GM18909 (cell line): Measurements from ENCODE around the gene TRAF3IP3.
"Not testable (repeated sequence)": the region's sequence is repeated elsewhere in the genome, so short reads cannot be mapped to it uniquely, and the experiment has no call there.

Experiments used
- ATAC-seq: cut with Tn5 transposase; IDR thresholded peaks from one replicate; pipeline ENCODE4 v1.9.1; 2021; ENCODE audit warnings: mild to moderate bottlenecking; ENCODE audit not compliant: unreplicated experiment, poor library complexity

The TRAF3IP3 gene

DNA sequence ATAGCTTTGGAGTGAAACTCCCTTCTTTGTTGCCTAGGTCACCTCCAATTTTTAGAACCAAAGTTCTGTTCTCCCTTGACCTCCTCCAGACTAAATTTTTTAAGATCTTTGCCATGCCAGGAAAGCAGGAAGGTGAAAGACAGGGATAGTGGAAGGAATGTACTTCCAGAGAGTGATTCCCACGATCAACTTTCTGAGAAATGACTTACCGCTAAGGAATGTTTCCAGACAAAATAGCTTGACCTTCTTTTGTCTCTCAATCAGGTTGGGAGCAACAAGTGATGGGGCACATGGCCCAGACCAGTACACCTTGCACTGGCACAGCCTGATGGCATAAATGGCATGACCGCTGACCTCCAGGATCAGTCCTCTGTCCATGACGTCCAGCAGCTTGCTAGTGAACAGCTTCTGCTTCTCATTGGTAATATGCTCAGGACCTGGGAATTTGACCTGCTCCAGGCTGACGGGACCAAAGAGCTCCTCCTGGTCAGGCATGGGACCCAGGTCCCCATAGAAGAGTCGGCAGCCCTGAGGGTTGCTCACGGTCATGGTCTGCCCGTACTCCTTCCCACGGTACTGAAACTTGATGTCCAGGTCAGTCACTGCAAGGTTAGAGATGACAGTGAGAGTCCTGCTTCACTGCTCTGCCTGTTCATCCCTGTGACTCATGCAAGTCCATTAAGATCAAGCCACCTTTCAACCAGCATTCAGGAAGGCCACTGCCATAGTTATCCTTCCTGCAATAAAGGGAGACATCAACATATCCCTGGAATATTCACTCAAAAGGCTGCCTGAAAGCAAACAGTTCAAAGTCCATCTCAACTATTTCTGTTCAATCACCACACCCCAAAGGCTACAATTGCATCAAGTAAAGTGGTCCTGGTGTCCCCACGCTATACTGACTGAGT lies 34.7 kb downstream of the TRAF3IP3 start:
- no peak for ATAC-seq

DNA sequence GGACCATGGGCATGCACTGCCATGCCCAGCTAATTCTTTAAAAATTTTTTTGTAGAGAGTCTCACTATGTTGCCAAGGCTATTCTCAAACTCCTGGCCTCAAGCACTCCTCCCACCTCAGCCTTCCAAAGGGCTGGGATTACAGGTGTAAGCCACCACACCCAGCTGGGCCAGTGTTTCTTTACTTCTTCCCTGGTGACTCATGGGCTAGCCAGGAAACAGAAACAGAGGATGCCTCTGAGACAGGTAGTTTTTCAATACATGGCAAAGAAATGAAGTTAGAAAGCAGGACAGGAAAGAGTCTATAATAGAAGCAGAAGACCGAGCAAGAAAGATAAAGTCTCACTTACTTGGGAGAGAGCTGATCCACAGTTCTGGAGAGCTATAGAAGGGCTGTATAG lies 36.1 kb downstream of the TRAF3IP3 start:
- no peak for ATAC-seq

DNA sequence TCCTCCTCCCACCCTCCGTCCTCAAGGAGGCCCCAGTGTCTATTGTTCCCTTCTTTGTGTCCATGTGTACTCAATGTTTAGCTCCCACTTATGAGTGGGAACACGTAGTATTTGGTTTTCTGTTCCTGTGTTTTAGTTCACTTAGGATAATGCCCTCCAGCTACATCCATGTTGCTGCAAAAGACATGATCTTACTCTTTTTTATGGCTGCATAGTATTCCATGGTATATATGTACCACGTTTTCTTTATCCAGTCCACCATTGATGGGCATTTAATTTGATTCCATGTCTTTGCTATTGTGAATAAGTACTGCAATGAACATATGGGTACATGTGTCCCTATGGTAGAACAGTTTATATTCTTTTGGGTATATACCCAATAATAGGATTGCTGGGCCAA lies 37.9 kb downstream of the TRAF3IP3 start:
- ATAC-seq, result not testable (repeated sequence)

DNA sequence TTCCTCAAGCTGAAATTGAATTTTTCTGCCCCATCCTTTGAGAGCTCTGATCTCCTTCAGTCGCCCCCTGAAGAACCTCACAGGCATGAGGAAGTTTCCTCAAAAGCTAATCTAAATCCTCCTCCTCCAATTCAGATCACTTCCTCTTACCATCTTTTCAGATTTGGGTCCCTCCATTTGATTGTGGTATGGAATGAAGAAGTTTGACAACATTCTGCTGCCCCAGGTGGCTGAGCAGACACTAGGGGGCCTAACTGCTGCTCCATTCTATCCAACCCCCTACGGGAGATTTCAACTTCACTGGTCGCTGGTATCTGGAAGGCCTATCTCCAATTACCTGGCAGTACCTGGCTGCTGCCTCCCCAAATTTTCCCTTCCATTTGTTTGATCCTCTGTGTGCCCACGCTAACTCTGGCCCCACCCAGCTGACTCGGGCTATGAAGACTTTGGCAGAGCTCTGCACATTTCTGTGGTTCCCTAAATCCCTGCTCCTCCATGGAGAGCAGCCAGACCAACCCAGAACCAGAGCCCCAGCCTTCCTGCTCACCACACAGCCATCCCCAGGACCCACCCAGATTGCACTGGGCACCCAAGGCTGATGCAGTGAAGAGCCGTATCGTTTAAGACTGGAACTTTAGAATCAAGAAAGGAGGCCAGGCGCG lies 42.3 kb downstream of the TRAF3IP3 start:
- no peak for ATAC-seq

DNA sequence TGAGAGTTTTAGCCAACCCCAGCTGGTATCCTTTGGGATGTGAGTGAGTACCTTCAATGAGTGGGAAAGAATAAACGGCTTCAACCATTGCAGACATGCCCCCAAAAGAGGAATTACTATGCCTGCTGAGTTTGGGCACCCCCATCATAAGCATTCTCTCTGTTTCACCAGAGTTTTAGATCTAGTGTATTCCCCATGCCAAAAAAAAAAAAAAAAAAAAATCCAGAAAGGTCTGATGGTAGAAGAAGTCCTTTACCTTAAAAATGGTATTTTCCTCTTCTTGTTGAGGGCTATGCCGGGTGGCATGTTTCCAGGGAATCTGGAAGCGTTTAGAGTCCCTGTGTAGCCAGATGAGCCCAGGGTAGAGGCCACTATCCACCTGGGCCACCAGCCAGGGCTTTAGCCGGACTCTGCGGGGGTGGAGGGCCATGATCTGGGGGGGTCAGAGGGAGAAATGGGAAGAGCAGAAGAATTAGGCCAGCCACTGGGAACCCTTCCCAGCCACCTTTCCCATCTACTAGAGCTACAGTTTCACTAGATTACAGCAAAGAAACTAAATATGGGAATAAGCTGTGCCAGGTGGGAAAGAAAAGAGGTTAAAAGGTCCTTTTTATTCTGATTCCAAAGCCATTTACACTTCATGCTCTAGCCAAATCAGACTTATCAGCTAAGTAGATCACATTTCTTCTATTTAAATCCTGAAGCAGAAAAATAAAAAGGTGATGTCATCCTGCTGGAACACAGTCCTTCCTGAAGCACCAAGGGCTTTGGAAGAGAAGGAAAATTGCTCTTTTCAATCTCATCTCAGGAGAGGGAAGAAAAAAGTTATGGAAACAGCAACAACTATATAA lies 45.4 kb downstream of the TRAF3IP3 start:
- ATAC-seq, result no peak

DNA sequence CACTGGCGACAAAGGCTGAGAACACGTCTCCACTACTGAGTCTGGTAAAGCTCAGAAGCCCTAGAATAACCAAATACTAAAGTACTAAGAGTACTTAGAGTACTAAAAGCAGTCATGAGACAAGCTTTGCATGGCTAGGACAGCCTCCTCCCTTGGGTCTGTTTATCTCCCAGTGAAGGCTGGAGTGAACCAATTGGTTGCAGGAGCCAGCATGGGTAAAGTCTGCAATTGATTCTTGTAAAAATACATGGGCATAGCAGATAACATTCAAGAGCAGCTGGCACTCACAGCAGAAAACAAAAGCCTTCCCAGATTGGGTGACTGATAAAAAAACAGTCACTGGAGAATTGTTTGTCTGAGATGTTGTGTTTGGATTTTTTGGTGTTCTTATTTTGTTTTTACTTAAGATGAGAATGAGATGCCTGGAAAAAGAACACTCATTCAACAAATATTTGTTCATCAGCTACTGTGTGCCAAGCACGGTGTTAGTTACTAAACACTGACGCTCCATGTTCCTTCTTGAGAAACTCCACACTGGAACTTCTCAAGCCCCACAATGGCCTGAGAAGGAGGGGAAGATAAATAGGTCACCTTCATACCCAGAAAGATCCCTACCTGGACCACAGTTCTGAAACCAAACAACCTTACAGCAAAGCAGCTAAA lies 46.4 kb downstream of the TRAF3IP3 start:
- no peak for ATAC-seq

DNA sequence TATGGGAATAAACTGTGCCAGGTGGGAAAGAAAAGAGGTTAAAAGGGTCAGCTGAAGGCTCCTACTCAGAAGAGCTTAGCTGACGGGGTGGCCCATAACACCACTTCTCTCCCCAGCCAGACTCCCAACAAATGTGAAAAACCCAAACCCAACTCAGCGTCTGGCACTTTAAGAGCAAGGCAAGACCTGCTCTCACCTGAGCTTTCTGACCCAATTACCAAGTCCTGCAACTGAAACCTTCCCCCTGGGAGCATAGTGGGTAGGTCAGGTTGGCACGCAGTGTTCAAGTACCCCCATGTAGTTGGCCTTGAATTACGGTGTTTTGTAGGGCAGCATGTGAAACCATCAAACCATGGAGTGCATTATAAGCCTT lies 46.9 kb downstream of the TRAF3IP3 start:
- ATAC-seq, result no peak

DNA sequence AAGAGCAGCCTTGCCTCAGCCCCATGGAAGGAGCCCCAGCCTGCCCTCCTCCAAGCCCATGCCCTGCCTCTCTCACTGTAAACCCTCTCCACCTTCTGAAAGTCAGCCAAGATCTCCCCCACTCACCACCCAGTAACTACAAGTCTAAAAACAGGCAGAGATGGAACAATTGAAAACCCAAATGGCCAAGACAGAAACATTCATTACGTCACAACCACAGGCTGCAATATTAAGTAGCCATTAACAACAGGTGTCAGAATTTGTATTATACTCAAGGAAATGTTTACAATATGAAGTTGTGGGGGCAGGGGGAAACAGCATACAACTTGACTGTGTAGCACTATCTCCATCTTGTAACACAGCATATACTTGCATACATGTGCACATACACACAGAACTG lies 47.7 kb downstream of the TRAF3IP3 start:
- no peak for ATAC-seq

DNA sequence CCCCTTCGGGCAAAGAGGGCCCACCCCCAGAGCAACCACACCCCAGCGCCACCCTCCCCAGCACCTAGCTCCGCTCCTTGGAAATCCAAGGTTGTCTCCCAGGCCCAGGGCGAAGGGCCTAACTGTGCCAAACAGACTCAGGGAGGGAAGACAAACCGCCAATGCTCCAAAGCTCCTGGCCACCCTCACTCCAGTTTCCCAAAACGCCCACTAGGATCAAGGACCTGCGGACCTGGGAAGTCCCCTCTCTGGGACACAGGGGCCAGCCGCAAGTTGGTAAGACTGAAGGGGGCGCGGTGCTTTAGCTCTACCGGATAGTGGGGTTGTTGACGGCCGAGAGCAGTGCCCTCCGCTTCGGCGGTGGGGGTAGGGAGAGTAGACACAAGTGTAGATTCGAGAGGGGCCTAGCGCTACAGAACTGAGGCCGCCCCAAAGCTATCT lies 49.5 kb downstream of the TRAF3IP3 start:
- no peak for ATAC-seq

DNA sequence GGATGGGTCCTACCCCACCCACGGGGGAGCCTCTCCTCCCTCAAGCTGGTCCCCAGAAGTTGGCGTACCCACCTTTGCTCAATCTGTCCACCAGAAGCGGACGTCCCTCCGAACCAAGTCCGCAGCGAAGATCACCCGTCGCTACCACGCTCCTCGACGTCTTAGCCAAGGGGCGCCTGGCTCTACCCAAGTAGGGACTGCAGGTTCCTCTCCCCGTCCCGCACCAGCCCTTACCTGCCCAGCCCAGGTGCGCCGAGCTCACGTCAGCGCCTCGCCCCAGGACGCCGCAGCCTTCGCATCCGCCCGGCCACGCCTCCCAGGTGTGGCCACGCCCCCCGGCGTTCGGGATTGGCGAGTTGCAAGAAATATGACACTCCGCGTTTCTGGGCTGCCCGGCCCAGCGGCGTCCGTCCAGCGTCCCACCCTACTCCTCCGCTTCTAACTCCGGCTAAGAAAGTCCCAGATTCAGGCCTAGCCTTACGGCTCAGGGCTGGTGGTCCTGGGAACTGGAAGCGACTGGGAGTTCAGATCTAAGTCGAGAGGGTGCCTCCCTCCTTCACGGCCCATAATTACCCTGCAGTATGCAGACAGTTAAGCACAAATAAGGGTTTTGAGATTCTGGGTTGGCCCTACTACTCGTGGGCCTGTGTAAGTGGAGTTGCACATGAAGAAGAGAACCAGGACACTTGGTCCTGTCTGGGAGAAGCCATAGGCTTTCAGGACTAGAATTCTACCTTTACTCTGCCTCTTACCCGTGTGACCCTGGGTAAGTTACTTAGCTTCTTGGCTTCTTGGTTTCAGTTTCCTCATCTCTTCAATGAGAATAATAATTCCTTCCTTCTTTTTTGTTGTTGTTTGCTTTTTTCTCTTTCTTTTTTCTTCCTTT lies 50.3 kb downstream of the TRAF3IP3 start, which contains the start of gene IRF6:
Gene IRF6 (minus strand): TSS at position 268 of the 886 bp plus-strand sequence. CDS start 4,729 bp downstream, outside the sequence.
- peak; percentile 87 for ATAC-seq

DNA sequence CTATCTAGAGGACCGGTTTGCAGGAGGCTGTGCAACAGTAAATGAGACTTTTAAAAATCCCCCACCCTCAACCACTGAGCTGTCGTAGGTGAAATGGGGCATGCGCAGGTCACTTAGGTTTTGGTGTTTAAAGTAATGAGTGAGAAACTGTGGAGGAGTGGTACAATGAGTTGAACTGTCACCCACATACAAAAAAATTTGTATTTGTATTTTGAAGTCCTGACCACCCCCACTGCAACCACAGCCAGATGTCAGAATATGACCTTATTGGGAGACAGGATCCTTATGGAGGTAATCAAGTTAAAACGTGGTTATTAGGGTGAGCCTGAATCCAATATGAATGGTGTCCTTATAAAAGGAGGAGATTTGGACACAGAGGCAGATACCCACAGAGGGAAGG lies 51.7 kb downstream of the TRAF3IP3 start:
- no peak for ATAC-seq

DNA sequence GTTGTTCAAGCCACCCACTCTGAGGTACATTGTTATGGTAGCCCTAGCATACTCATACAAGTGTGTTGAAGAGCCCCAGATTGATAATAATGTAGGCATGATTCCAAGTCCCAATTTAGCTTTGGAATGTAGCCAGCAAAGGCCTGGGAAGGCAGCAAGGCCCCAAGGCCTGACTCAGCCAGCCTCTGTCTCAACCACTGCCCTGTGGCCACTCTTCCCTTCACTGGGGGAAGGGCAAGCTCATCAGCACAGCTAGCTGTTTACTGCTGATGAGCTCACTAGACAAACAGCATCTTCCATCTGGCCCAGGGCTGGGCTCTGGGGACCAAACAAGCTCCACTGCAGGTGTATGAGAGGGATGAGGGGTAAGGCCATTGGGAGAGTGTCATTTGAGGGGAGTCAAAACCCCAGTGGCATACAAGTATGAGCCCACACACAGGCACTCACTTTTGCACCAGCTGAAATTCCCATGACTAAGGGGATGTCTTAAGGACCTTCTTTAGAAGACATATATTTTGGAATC lies 52.3 kb downstream of the TRAF3IP3 start:
- ATAC-seq, result no peak

DNA sequence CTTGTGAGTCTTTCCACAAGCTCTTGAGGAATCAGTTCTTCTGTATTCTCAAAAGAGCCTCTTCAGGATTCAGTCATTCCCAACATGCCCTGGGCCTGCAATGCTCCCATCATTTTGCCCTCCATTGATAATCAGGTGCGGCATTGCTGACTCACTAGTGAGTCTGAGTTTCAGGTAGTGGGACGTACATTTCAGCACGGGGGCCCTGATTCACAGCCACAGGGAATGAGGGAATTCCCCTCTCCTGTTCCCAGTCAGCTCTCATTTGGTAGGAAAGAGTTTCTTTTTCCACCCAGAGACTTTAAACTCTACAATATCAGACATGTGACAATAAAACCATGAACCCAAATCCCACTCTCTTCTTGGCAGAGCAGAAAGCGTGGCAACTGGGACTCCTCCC lies 53.8 kb downstream of the TRAF3IP3 start:
- no peak for ATAC-seq

DNA sequence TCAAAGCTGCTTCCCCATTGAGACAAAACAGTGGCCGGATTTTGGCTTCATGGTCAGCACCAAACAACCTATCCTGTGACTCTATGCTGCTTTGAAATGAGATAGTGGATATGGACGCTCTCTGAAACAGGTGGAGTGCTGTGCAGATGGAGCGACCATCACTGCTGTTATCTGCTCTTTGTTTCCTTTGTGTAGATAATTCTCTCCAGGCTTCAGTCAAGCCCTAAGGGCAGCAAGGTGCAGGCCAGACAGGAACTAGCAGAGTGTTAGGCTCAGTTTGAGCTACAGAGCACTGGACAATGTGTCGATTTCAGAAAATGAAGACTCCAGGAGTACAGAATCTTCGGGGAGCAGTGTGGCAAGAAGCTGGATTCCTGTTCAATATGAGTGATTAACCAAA lies 54.9 kb downstream of the TRAF3IP3 start:
- no peak for ATAC-seq

DNA sequence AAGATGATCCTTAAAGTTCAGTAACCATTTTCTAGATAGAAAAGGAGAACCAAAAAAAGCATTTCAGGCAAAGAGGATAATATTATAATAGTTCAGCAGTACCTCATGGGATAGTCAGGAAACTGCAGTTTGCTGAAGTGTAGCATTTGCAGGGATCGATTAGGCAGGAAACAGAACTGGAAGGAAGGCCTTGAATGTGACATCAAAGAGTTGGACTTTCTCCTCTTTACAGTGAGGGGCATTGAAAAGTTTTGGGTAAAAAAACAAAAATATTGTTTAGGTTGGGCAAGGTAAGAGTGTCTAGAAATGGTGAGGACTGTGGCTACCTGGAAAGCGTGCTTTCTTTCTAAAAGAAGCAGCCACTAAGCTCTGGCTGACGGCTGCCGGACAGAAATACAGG lies 58.0 kb downstream of the TRAF3IP3 start:
- no peak for ATAC-seq

DNA sequence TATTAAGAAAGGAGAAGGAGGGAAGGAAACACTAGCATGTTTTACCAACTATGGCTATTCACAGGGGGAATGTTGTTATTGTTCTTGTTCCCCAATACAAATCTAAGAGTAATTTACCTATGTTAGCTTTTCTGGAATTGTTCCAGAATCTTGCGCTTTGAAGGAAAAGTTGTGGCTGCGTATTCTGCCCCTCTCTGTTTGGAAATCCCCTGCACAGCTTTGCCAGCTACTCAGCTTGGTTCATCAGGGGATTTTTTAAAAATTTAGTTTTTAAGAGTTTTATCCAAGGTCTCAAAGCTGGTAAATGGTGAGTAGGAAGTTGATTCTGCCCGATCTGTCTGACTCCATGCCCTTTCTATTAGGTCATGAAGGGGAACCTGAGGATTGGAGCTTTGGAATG lies 59.6 kb downstream of the TRAF3IP3 start:
- ATAC-seq, result no peak

DNA sequence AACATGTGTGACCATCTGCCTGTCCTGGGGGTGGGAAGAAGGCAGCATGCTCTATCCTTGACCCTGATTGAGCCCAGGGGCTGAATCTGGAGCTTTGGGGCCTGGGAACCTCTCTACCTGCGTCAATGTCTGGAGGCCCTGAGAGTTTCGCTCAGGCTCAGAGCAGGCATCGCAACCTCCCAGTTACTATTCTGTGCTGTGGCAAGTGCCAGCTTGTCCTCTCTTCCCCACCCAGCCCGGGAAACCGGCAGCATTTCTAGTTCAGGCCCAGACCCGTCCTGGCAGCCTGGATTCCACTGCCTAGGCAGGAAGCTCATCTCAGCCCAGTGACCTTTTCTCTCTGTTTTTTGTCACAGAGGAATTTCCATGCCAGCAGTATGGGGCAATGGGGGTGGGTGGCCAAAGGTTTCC lies 60.1 kb downstream of the TRAF3IP3 start:
- no peak for ATAC-seq

DNA sequence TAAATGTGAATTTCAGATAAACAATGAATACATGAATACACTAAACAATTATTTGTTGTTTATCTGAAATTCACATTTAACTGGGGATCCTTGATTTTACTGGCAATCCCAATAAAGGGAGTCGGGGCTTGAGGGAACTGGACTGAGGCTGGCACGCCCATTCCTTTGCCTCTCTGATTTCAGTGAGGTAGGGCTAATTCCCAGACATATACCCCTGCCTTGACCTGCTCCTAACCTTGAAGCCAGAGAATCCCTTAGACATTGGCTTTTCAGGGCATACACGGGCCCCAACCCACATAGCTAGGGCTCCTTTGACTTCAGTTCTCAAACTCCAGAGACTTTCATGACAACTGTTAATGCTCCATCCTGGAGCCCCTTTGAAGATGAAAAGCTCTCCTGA lies 61.1 kb downstream of the TRAF3IP3 start:
- no peak for ATAC-seq

DNA sequence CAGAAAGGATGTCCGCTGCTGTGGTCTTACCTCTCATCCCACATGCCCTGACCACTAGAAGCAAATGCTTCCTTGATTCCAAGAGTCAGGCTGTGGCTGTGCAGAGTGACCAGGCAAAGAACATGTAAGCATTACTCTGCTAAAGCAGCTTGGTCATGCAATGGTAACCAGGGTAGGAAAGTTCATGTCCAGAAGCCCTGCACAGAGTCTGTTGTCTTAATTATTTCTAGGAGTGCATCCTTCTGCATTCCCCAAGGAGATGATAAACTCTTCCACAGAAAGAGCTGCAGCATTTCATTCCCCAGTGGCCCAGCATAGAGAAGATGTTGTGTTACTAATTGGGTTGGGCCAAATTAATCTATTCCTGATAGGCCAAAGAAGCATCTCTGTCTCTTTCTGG lies 61.8 kb downstream of the TRAF3IP3 start:
- no peak for ATAC-seq
